Right lobe of liver (tissue), 4 donors: ENCODE results near the gene RHOC.
A peak's percentile ranks its signal among the peaks of the same experiment; 100 is the strongest.

Experiments
- CTCF ChIP-seq, 4 donors: fragments of 200-600 bp in 3 of 4; fragments of 450-650 bp in 1 of 4; IDR thresholded peaks; one replicate each; pipeline versions ENCODE4 v1.5.1 to v1.8.0; 2016 to 2022; ENCODE audit warnings: antibody characterized with exemption in 4 of 4, mild to moderate bottlenecking in 2 of 4
- POLR2A ChIP-seq: fragments of 450-650 bp; IDR thresholded peaks from one replicate; pipeline ENCODE4 v1.6.1; 2017; ENCODE audit warnings: antibody characterized with exemption, mild to moderate bottlenecking
- donor health status: DM: no; HTN: no; CAD: no.
- donor health status: DM: no; HTN: no; CAD: no.
- donor health status: DM: no; HTN: yes; CAD: no.

- TF ChIP-seq POLR2A (peak; percentile 16), CTCF (IDR thresholded peaks at IDR 0.05) (peak; percentile 90 to 96 (median 93))
These were observed 484 bp upstream of the RHOC start for GRCh38 chr1:112707221-112708001.
